Hepatocyte (in vitro differentiated cells): ENCODE measurements around the gene SLC9A3.

Experiments
- EZH2 ChIP-seq: fragments of 200-600 bp; sonication (generic); IDR thresholded peaks from 2 replicates; pipeline ENCODE4 v1.6.1; 2016; ENCODE audit warnings: antibody characterized with exemption, mild to moderate bottlenecking, borderline replicate concordance
- EZH2phosphoT487 ChIP-seq: fragments of 200-600 bp; sonication (generic); IDR thresholded peaks from one replicate; pipeline ENCODE4 v1.6.1; 2018; ENCODE audit warnings: antibody characterized with exemption, mild to moderate bottlenecking, low read depth, moderate library complexity; ENCODE audit not compliant: unreplicated experiment, severe bottlenecking
- TF ChIP-seq, protein P1 (sequence below): fragments of 200-600 bp; sonication (generic); IDR thresholded peaks from 2 replicates; pipeline ENCODE4 v1.5.1; 2016; ENCODE audit warnings: antibody characterized with exemption, mild to moderate bottlenecking; ENCODE audit not compliant: poor library complexity

- TF ChIP-seq EZH2phosphoT487 (no peak), EZH2 (no peak)
- TF ChIP-seq, protein P1, sequence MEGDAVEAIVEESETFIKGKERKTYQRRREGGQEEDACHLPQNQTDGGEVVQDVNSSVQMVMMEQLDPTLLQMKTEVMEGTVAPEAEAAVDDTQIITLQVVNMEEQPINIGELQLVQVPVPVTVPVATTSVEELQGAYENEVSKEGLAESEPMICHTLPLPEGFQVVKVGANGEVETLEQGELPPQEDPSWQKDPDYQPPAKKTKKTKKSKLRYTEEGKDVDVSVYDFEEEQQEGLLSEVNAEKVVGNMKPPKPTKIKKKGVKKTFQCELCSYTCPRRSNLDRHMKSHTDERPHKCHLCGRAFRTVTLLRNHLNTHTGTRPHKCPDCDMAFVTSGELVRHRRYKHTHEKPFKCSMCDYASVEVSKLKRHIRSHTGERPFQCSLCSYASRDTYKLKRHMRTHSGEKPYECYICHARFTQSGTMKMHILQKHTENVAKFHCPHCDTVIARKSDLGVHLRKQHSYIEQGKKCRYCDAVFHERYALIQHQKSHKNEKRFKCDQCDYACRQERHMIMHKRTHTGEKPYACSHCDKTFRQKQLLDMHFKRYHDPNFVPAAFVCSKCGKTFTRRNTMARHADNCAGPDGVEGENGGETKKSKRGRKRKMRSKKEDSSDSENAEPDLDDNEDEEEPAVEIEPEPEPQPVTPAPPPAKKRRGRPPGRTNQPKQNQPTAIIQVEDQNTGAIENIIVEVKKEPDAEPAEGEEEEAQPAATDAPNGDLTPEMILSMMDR = no peak
These were observed 24.0 kb upstream of the SLC9A3 start for GRCh38 chr5:548256-548655.
